SJSA1 (cell line): ENCODE measurements around the gene RORB. TPM values are rescaled to one million over a fixed set of nuclear protein-coding genes. Genes with fewer than 3 reads are reported as not detected.
"Not testable (repeated sequence)": the region's sequence is repeated elsewhere in the genome, so short reads cannot be mapped to it uniquely, and the experiment has no call there.

Source experiments
- DNase-seq, 2 experiments: peaks; one replicate each; pipeline ENCODE4 v3.0.0-alpha.2; 2015 to 2020; ENCODE audit warnings: low spot score in 2 of 2, low read depth in 1 of 2
- H3K27ac ChIP-seq: fragments of 250-450 bp; sonication (Bioruptor Pico); 2 replicates; pipeline ENCODE4 v1.5.1; 2020; ENCODE audit warnings: mild to moderate bottlenecking, moderate library complexity
- H3K27me3 ChIP-seq: fragments of 250-450 bp; sonication (Bioruptor Pico); replicated peaks from 2 replicates; pipeline ENCODE4 v1.5.1; 2020; ENCODE audit warnings: mild to moderate bottlenecking, moderate library complexity
- H3K36me3 ChIP-seq: fragments of 250-450 bp; sonication (Bioruptor Pico); 2 replicates; pipeline ENCODE4 v1.5.1; 2020; ENCODE audit warnings: mild to moderate bottlenecking
- H3K4me1 ChIP-seq: fragments of 250-450 bp; sonication (Bioruptor Pico); replicated peaks from 2 replicates; pipeline ENCODE4 v1.6.1; 2021; ENCODE audit warnings: mild to moderate bottlenecking
- H3K4me3 ChIP-seq: fragments of 250-450 bp; sonication (Bioruptor Pico); 2 replicates; pipeline ENCODE4 v1.5.1; 2020; ENCODE audit warnings: mild to moderate bottlenecking
- H3K9me3 ChIP-seq: fragments of 250-450 bp; sonication (Bioruptor Pico); replicated peaks from 2 replicates; pipeline ENCODE4 v1.5.1; 2020; ENCODE audit warnings: mild to moderate bottlenecking
- total RNA-seq: library from RNA; depleted of rRNA; stranded (reverse); fragments of >200 nt; shearing (Covaris generic); gene quantifications from 2 replicates; pipeline ENCODE4 v1.2.3, GENCODE V29; 2014

The RORB gene
- total RNA-seq, 1 experiment from 2014 or later: not detected

GRCh38 chr9:74528207-74528606 is 31.1 kb downstream of the RORB start:
- Histone ChIP-seq H3K4me3 (no peak overlapping the region), H3K4me1 (no peaks in the 10 kb centered on the region), H3K27ac (no peak overlapping the region), H3K27me3 (no peaks in the 10 kb centered on the region), H3K36me3 (no peaks in the 10 kb centered on the region), H3K9me3 (no peaks in the 10 kb centered on the region)
- no peak for DNase-seq

- H3K27ac ChIP-seq, H3K9me3 ChIP-seq, DNase-seq, H3K27me3 ChIP-seq, H3K36me3 ChIP-seq, H3K4me3 ChIP-seq, H3K4me1 ChIP-seq: not testable (repeated sequence)
Observed at GRCh38 chr9:74530458-74530857, 33.3 kb downstream of the RORB start.

- Histone ChIP-seq H3K4me3 (no peak overlapping the region), H3K9me3 (no peaks in the 10 kb centered on the region), H3K36me3 (no peaks in the 10 kb centered on the region), H3K27me3 (no peaks in the 10 kb centered on the region), H3K4me1 (no peaks in the 10 kb centered on the region), H3K27ac (no peak overlapping the region)
- DNase-seq: no peak
Observed at GRCh38 chr9:74533253-74533652, 36.1 kb downstream of the RORB start.

GRCh38 chr9:74534841-74535240 is 37.7 kb downstream of the RORB start:
- H3K27ac ChIP-seq: no peak overlapping the region
- no peaks in the 10 kb centered on the region for H3K9me3 ChIP-seq
- DNase-seq: no peak
- no peaks in the 10 kb centered on the region for H3K4me1 ChIP-seq
- no peak overlapping the region for H3K4me3 ChIP-seq
- no peaks in the 10 kb centered on the region for H3K27me3 ChIP-seq
- H3K36me3 ChIP-seq: no peaks in the 10 kb centered on the region

GRCh38 chr9:74543145-74543544 is 46.0 kb downstream of the RORB start:
- Histone ChIP-seq H3K9me3 (no peaks in the 10 kb centered on the region), H3K4me1 (no peaks in the 10 kb centered on the region), H3K36me3 (no peaks in the 10 kb centered on the region), H3K4me3 (no peak overlapping the region), H3K27ac (no peak overlapping the region), H3K27me3 (no peaks in the 10 kb centered on the region)
- no peak for DNase-seq

DNA sequence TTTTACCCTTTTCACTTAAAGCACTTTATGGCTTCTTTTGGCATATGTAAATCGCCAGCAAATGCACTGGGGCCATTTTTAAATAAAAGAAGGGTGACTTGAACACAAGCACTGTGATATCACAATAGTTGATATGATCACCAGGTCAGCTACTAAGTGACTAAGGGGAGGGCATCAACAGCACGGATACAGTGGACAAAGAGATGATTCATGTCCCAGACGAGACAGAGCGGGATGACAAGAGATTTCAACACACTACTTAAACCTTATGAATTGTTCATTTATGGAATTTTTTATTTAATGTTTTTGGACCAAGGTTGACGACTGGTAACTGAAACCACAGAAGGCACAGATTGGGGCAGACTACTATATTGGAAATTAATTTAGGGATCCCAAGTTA is 54.1 kb downstream of the RORB start:
- Histone ChIP-seq H3K4me1 (no peaks in the 10 kb centered on the region), H3K4me3 (no peak overlapping the region), H3K27ac (no peak overlapping the region), H3K27me3 (no peaks in the 10 kb centered on the region), H3K36me3 (no peaks in the 10 kb centered on the region), H3K9me3 (no peaks in the 10 kb centered on the region)
- no peak for DNase-seq

- H3K27ac ChIP-seq: no peak overlapping the region
- H3K27me3 ChIP-seq: no peaks in the 10 kb centered on the region
- H3K36me3 ChIP-seq: no peaks in the 10 kb centered on the region
- H3K9me3 ChIP-seq: no peaks in the 10 kb centered on the region
- no peaks in the 10 kb centered on the region for H3K4me1 ChIP-seq
- no peak overlapping the region for H3K4me3 ChIP-seq
- no peak for DNase-seq
Observed at GRCh38 chr9:74554751-74555419, 57.8 kb downstream of the RORB start.

DNA sequence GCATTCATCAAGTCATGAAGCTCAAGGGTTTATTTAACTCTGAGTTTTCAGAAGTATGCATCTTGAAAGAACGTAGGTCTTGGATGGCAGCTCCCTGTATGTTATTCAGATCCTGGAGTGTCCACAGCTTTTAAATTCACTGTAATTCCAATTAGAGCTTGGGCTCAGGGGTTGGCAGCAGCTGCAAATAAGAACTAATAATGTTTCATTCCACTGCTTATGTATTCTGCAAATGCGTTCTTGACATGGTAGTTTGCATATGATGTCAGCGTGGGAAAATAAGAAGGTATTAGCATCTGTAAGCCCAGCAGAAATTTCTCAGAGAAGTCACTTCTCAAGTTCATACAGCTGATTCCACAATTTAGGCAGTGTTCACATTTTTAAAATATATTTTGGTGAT is 58.4 kb downstream of the RORB start:
- H3K4me3 ChIP-seq: no peak overlapping the region
- H3K4me1 ChIP-seq: no peaks in the 10 kb centered on the region
- no peak overlapping the region for H3K27ac ChIP-seq
- H3K27me3 ChIP-seq: no peaks in the 10 kb centered on the region
- no peak for DNase-seq
- no peaks in the 10 kb centered on the region for H3K36me3 ChIP-seq
- no peaks in the 10 kb centered on the region for H3K9me3 ChIP-seq

DNA sequence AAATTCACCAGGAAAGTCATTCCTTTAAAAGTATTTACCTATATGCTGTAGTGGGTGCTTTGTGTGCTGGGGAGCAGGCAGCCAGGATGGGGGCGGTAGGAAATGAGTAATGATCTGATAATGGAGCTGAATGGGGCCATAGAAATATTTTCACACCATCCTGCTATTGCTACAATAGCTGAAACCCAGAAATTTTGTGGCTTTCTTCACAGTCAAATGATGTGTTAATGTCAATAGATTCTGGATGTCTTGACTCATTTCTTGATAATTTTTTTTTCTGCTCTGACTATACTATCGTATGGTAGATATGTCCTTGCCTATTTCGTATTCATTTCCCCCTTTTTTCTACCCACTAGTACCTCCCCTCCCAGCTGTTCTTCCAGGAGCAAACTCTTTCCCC is 59.5 kb downstream of the RORB start:
- Histone ChIP-seq H3K27ac (no peak overlapping the region), H3K9me3 (no peaks in the 10 kb centered on the region), H3K36me3 (no peaks in the 10 kb centered on the region), H3K27me3 (no peaks in the 10 kb centered on the region), H3K4me1 (no peaks in the 10 kb centered on the region), H3K4me3 (no peak overlapping the region)
- no peak for DNase-seq

DNA sequence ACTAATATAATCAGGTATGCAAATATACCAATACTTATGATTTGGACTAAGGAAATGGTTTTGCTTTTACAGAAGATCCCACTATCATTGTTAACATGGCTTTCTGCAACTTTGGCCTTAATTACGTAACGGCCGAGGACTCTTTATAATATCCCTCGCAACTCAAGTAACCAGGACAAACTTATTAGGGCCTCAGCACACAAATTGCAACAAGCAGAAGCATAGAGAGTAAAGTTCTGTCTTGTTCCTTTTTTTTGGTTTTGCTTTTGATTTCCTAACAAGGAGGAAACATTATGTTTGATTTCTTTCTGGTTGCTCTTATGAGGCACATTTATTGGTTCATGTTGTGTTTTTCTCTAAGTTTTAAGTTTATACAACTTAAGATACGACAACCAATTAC is 60.4 kb downstream of the RORB start:
- Histone ChIP-seq H3K9me3 (no peaks in the 10 kb centered on the region), H3K27me3 (no peaks in the 10 kb centered on the region), H3K36me3 (no peaks in the 10 kb centered on the region), H3K4me1 (no peaks in the 10 kb centered on the region), H3K4me3 (no peak overlapping the region), H3K27ac (no peak overlapping the region)
- no peak for DNase-seq

DNA sequence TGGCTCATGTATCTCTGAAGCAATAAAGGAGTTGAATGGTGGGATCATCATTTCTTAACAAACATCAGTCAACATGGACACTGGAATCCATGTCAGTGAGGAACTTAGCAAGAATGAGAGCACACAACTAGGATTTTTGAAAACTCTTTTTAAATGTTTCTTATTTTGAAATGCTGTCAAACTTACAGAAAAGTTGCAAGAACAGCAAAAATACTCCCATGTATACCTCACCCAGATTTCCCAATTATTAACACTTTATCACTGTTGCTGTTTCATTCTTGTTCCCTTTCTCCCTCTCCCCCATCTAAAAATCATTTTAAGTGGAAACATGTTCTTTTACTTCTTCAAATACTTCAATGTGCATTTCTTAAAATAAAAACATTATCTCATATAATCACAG is 65.5 kb downstream of the RORB start:
- no peak for DNase-seq
- Histone ChIP-seq H3K27me3 (no peaks in the 10 kb centered on the region), H3K27ac (no peak overlapping the region), H3K9me3 (no peaks in the 10 kb centered on the region), H3K36me3 (no peaks in the 10 kb centered on the region), H3K4me1 (no peaks in the 10 kb centered on the region), H3K4me3 (no peak overlapping the region)

DNA sequence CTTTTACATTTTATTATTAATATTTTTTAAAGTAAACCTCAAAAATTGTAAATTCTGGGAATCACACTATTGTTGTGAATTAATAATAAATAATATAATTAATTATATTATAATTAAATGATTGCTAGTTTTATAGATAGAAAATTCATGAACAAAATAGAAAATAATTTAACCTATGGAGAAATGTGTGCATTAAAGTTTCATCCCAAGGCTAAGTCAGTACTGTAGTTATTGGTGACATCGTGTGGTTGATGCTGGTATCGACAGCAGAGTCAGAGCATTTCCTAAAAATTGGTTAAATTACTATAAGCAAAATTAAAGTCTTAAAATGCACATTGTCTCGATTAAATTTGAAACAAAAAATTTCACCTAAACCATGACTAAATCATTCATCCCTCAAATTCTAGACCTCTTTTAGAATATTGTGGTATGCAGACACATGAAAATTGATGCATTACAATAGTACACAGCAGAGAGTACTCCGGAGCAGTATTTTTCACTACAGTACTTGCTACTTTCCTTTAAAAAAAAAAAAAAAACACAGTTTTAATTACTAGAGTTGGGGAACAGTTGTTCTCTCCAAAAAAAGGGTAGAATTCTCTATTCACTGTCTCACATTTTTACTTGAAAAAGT is 73.9 kb downstream of the RORB start:
- DNase-seq: no peak
- H3K4me3 ChIP-seq: no peak overlapping the region
- H3K9me3 ChIP-seq: no peaks in the 10 kb centered on the region

GRCh38 chr9:74573640-74574191 is 76.6 kb downstream of the RORB start:
- DNase-seq: no peak
- Histone ChIP-seq H3K9me3 (no peaks in the 10 kb centered on the region), H3K36me3 (no peaks in the 10 kb centered on the region), H3K27me3 (no peaks in the 10 kb centered on the region), H3K4me1 (no peaks in the 10 kb centered on the region), H3K4me3 (no peak overlapping the region), H3K27ac (no peak overlapping the region)

More for the DNA sequence above, 73.9 kb downstream of the RORB start:
- H3K36me3 ChIP-seq: no peaks in the 10 kb centered on the region
- no peak overlapping the region for H3K27ac ChIP-seq
- H3K4me1 ChIP-seq: no peaks in the 10 kb centered on the region
- no peaks in the 10 kb centered on the region for H3K27me3 ChIP-seq

- 0 out of 2 replicates have a peak, but pooled peaks cover 2% of the 10 kb centered on the region for H3K27me3 ChIP-seq
Observed at GRCh38 chr9:74576176-74576575, 79.0 kb downstream of the RORB start.

More at GRCh38 chr9:74576176-74576575, 79.0 kb downstream of the RORB start:
- Histone ChIP-seq H3K4me3 (no peak overlapping the region), H3K4me1 (no peaks in the 10 kb centered on the region), H3K9me3 (no peaks in the 10 kb centered on the region), H3K27ac (no peak overlapping the region), H3K36me3 (no peaks in the 10 kb centered on the region)
- DNase-seq: no peak
